ENCODE data around the gene SLC6A6. TPM values are rescaled to one million over a fixed set of nuclear protein-coding genes. Genes with fewer than 3 reads are reported as not detected.

SLC6A6 gene
- polyA plus RNA-seq, 2 donors = 2.5 to 3.8 TPM

DNA sequence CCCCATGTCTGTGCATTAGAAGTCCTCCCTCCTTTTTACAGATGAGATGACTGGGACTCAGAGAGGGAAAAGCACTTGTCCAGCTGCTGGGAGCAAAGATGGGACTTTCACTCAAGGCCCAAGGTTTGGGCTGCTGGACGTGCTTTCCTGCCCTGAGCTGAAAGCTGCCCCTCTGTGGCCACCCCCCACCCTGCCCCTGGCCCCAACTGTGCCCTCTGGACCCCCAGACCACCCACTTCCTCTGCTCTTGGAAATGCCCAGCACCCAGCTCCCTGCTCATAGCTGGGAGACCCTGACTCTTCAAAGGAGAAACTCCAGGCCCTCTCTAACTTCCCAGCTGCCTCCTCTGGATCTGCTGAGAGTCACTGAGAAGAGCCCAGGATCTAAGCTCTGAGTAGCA is 117.0 kb downstream of the SLC6A6 start:
- no peak overlapping the region for H3K27ac ChIP-seq (ENCODE audit: low read depth in 2 of 2, low read length in 1 of 2)
- H3K4me1 ChIP-seq (ENCODE audit: control insufficient read depth in 2 of 2, insufficient read depth in 2 of 2, low read length in 1 of 2) = peaks cover 0 to 3% of the 10 kb centered on the region in 2 donors
- no peaks in the 10 kb centered on the region for H3K36me3 ChIP-seq (ENCODE audit: control insufficient read depth in 2 of 2, insufficient read depth in 2 of 2, low read length in 1 of 2)
- H3K27me3 ChIP-seq (ENCODE audit: control insufficient read depth in 1 of 2, insufficient read depth in 2 of 2, low read length in 2 of 2) = no peaks in the 10 kb centered on the region
- WGBS, 2 donors = 76 to 84% methylated on average over 1 of the region's 1 CpG
- no peak overlapping the region for H3K4me3 ChIP-seq (ENCODE audit: low read depth in 1 of 2, low read length in 2 of 2)
- no peaks in the 10 kb centered on the region for H3K9me3 ChIP-seq (ENCODE audit: control insufficient read depth in 2 of 2, insufficient read depth in 1 of 2, low read depth in 1 of 2, low read length in 1 of 2)

DNA sequence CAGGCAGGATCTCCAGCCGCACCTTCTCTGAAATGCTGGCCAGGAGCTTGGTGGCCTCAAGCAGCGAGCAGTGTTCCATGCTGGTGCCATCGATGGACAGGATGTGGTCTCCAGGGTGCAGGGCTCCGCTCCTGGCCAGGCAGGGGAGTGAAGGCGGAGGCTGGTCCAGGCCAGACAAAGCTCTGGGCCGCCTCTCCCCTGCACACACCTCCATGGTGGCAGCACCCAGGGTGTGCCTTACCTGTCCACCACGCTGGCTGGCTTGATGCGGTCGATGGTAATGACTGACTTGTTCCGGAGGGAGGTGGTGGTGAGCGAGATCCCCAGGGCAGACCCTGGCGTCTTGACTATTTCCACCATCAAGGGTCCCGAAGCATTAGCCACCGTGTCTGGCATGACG is 117.7 kb downstream of the SLC6A6 start:
- 89 to 91% methylated on average over 15 of the region's 15 CpGs for WGBS, 2 donors
- Histone ChIP-seq H3K27ac (ENCODE audit: low read depth in 2 of 2, low read length in 1 of 2) (no peak overlapping the region), H3K36me3 (ENCODE audit: control insufficient read depth in 2 of 2, insufficient read depth in 2 of 2, low read length in 1 of 2) (no peaks in the 10 kb centered on the region), H3K4me3 (ENCODE audit: low read depth in 1 of 2, low read length in 2 of 2) (no peak overlapping the region), H3K4me1 (ENCODE audit: control insufficient read depth in 2 of 2, insufficient read depth in 2 of 2, low read length in 1 of 2) (peaks cover 0 to 8% of the 10 kb centered on the region in 2 donors), H3K9me3 (ENCODE audit: control insufficient read depth in 2 of 2, insufficient read depth in 1 of 2, low read depth in 1 of 2, low read length in 1 of 2) (no peaks in the 10 kb centered on the region), H3K27me3 (ENCODE audit: control insufficient read depth in 1 of 2, insufficient read depth in 2 of 2, low read length in 2 of 2) (no peaks in the 10 kb centered on the region)

DNA sequence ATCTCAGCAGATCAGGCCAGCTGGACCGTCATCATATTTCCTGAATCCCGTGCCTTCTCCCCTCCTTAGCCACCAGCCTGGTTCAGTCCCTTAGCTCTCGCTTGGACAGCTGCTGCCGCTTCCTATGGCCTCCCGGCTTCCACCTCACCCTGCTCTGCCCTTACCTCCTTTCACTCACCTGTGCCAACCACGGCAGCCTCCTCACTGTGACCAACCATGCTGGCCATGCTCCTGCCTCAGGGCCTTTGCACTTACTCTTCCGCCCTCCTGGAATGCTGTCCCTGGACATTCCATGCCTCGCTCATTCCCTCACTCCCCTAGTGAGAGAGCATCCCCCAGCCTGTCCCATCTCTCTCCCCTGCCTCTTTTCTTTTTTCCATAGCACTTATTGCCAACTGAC is 118.6 kb downstream of the SLC6A6 start:
- Histone ChIP-seq H3K9me3 (ENCODE audit: control insufficient read depth in 2 of 2, insufficient read depth in 1 of 2, low read depth in 1 of 2, low read length in 1 of 2) (no peaks in the 10 kb centered on the region), H3K27me3 (ENCODE audit: control insufficient read depth in 1 of 2, insufficient read depth in 2 of 2, low read length in 2 of 2) (no peaks in the 10 kb centered on the region), H3K4me3 (ENCODE audit: low read depth in 1 of 2, low read length in 2 of 2) (no peak overlapping the region), H3K4me1 (ENCODE audit: control insufficient read depth in 2 of 2, insufficient read depth in 2 of 2, low read length in 1 of 2) (peaks cover 0 to 12% of the 10 kb centered on the region in 2 donors), H3K36me3 (ENCODE audit: control insufficient read depth in 2 of 2, insufficient read depth in 2 of 2, low read length in 1 of 2) (no peaks in the 10 kb centered on the region), H3K27ac (ENCODE audit: low read depth in 2 of 2, low read length in 1 of 2) (no peak overlapping the region)
- WGBS, 2 donors = 86 to 90% methylated on average over 8 of the region's 8 CpGs

GRCh38 chr3:14521611-14522010 is 119.2 kb downstream of the SLC6A6 start:
- peaks cover 0 to 13% of the 10 kb centered on the region in 2 donors for H3K4me1 ChIP-seq (ENCODE audit: control insufficient read depth in 2 of 2, insufficient read depth in 2 of 2, low read length in 1 of 2)
- H3K9me3 ChIP-seq (ENCODE audit: control insufficient read depth in 2 of 2, insufficient read depth in 1 of 2, low read depth in 1 of 2, low read length in 1 of 2) = no peaks in the 10 kb centered on the region
- WGBS, 2 donors = 86 to 90% methylated on average over 12 of the region's 12 CpGs
- no peaks in the 10 kb centered on the region for H3K27me3 ChIP-seq (ENCODE audit: control insufficient read depth in 1 of 2, insufficient read depth in 2 of 2, low read length in 2 of 2)
- no peak overlapping the region for H3K27ac ChIP-seq (ENCODE audit: low read depth in 2 of 2, low read length in 1 of 2)
- no peaks in the 10 kb centered on the region for H3K36me3 ChIP-seq (ENCODE audit: control insufficient read depth in 2 of 2, insufficient read depth in 2 of 2, low read length in 1 of 2)
- H3K4me3 ChIP-seq (ENCODE audit: low read depth in 1 of 2, low read length in 2 of 2) = no peak overlapping the region

GRCh38 chr3:14522129-14522691 is 119.8 kb downstream of the SLC6A6 start:
- Histone ChIP-seq H3K4me1 (ENCODE audit: control insufficient read depth in 2 of 2, insufficient read depth in 2 of 2, low read length in 1 of 2) (peaks cover 0 to 13% of the 10 kb centered on the region in 2 donors), H3K4me3 (ENCODE audit: low read depth in 1 of 2, low read length in 2 of 2) (no peak overlapping the region), H3K9me3 (ENCODE audit: control insufficient read depth in 2 of 2, insufficient read depth in 1 of 2, low read depth in 1 of 2, low read length in 1 of 2) (no peaks in the 10 kb centered on the region), H3K27ac (ENCODE audit: low read depth in 2 of 2, low read length in 1 of 2) (no peak overlapping the region), H3K27me3 (ENCODE audit: control insufficient read depth in 1 of 2, insufficient read depth in 2 of 2, low read length in 2 of 2) (no peaks in the 10 kb centered on the region), H3K36me3 (ENCODE audit: control insufficient read depth in 2 of 2, insufficient read depth in 2 of 2, low read length in 1 of 2) (no peaks in the 10 kb centered on the region)
- WGBS, 2 donors = 69 to 70% methylated on average over 16 of the region's 16 CpGs

GRCh38 chr3:14522768-14523167 is 120.4 kb downstream of the SLC6A6 start:
- Histone ChIP-seq H3K4me3 (ENCODE audit: low read depth in 1 of 2, low read length in 2 of 2) (no peak overlapping the region), H3K27ac (ENCODE audit: low read depth in 2 of 2, low read length in 1 of 2) (no peak overlapping the region), H3K36me3 (ENCODE audit: control insufficient read depth in 2 of 2, insufficient read depth in 2 of 2, low read length in 1 of 2) (no peaks in the 10 kb centered on the region), H3K27me3 (ENCODE audit: control insufficient read depth in 1 of 2, insufficient read depth in 2 of 2, low read length in 2 of 2) (no peaks in the 10 kb centered on the region), H3K4me1 (ENCODE audit: control insufficient read depth in 2 of 2, insufficient read depth in 2 of 2, low read length in 1 of 2) (peaks cover 0 to 13% of the 10 kb centered on the region in 2 donors), H3K9me3 (ENCODE audit: control insufficient read depth in 2 of 2, insufficient read depth in 1 of 2, low read depth in 1 of 2, low read length in 1 of 2) (no peaks in the 10 kb centered on the region)
- WGBS, 2 donors = 89 to 93% methylated on average over 12 of the region's 12 CpGs

DNA sequence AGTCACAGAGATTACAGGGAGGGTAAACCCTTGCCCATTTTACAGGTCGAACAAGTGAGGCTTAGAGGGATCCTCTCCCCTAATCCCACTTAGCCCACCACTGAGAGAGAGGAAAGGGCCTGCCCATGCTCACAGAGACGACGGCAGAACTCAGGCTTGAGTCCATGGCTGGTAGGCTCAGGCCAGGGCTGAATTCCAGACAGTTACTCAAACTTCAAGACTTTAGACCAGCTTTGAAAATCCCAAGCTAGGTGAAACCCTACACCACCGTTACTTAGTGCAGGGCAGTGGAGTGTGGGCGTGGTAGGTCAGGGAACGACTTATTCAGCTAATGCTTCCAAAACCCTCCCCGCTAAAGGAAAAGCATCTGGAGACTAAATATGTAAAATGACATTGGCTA is 121.4 kb downstream of the SLC6A6 start:
- H3K27ac ChIP-seq (ENCODE audit: low read depth in 2 of 2, low read length in 1 of 2) = no peak overlapping the region
- H3K4me3 ChIP-seq (ENCODE audit: low read depth in 1 of 2, low read length in 2 of 2) = no peak overlapping the region
- no peaks in the 10 kb centered on the region for H3K9me3 ChIP-seq (ENCODE audit: control insufficient read depth in 2 of 2, insufficient read depth in 1 of 2, low read depth in 1 of 2, low read length in 1 of 2)
- H3K4me1 ChIP-seq (ENCODE audit: control insufficient read depth in 2 of 2, insufficient read depth in 2 of 2, low read length in 1 of 2) = peaks cover 0 to 13% of the 10 kb centered on the region in 2 donors
- H3K27me3 ChIP-seq (ENCODE audit: control insufficient read depth in 1 of 2, insufficient read depth in 2 of 2, low read length in 2 of 2) = no peaks in the 10 kb centered on the region
- 72 to 76% methylated on average over 7 of the region's 7 CpGs for WGBS, 2 donors
- no peaks in the 10 kb centered on the region for H3K36me3 ChIP-seq (ENCODE audit: control insufficient read depth in 2 of 2, insufficient read depth in 2 of 2, low read length in 1 of 2)

GRCh38 chr3:14524311-14524711 is 121.9 kb downstream of the SLC6A6 start:
- Histone ChIP-seq H3K36me3 (ENCODE audit: control insufficient read depth in 2 of 2, insufficient read depth in 2 of 2, low read length in 1 of 2) (no peaks in the 10 kb centered on the region), H3K27me3 (ENCODE audit: control insufficient read depth in 1 of 2, insufficient read depth in 2 of 2, low read length in 2 of 2) (no peaks in the 10 kb centered on the region), H3K4me3 (ENCODE audit: low read depth in 1 of 2, low read length in 2 of 2) (no peak overlapping the region), H3K27ac (ENCODE audit: low read depth in 2 of 2, low read length in 1 of 2) (no peak overlapping the region), H3K4me1 (ENCODE audit: control insufficient read depth in 2 of 2, insufficient read depth in 2 of 2, low read length in 1 of 2) (peaks cover 0 to 13% of the 10 kb centered on the region in 2 donors), H3K9me3 (ENCODE audit: control insufficient read depth in 2 of 2, insufficient read depth in 1 of 2, low read depth in 1 of 2, low read length in 1 of 2) (no peaks in the 10 kb centered on the region)
- 86 to 93% methylated on average over 14 of the region's 14 CpGs for WGBS, 2 donors

DNA sequence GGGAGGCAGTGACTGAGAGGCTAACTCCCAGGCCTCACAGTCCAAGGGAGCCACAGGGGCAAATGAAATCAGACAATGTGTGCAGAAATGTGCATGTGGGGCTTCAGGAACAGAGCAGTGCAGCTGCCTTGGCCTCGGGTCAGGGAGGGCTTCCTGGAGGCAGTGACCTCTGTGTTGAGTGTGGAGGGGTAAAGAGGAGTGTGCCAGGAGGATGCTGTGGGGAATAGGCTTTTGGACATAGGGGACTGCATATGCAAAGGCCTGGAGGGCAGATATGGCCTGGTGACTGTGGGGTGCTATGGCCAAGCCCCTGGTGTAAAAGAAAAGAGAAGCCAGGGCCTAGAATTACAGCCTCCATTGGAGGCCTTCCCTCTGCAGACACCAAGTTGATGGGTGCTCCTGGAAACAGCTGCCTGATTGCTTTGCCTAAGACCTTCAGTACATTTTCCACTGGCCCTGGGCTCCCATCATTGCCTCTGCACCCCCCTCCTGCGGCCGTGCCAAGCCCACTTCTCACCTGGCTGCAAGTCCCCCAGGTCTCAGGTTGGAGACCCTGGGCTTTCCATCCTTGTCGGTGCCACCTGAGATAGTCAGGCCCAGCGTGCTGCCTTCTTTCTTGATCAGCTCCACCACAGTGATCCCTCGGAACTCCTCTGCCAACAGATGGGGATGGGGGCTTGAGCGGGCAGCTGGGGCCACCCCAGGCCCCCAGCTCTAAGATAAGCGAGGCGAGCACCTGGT is 122.7 kb downstream of the SLC6A6 start:
- WGBS, 2 donors = 81 to 89% methylated on average over 9 of the region's 9 CpGs
- H3K4me3 ChIP-seq (ENCODE audit: low read depth in 1 of 2, low read length in 2 of 2) = no peak overlapping the region
- peaks cover 0 to 13% of the 10 kb centered on the region in 2 donors for H3K4me1 ChIP-seq (ENCODE audit: control insufficient read depth in 2 of 2, insufficient read depth in 2 of 2, low read length in 1 of 2)
- H3K27me3 ChIP-seq (ENCODE audit: control insufficient read depth in 1 of 2, insufficient read depth in 2 of 2, low read length in 2 of 2) = no peaks in the 10 kb centered on the region
- H3K9me3 ChIP-seq (ENCODE audit: control insufficient read depth in 2 of 2, insufficient read depth in 1 of 2, low read depth in 1 of 2, low read length in 1 of 2) = no peaks in the 10 kb centered on the region
- peak overlapping the region in 1 of 2 donors; percentile 69 for H3K27ac ChIP-seq (ENCODE audit: low read depth in 2 of 2, low read length in 1 of 2)
- no peaks in the 10 kb centered on the region for H3K36me3 ChIP-seq (ENCODE audit: control insufficient read depth in 2 of 2, insufficient read depth in 2 of 2, low read length in 1 of 2)

Data from esophagus (tissue), 2 donors.